H9 (cell line): ENCODE data around the gene IQCF6. TPM values are rescaled to one million over a fixed set of nuclear protein-coding genes. Genes with fewer than 3 reads are reported as not detected.

Experiments
- DNase-seq: peaks from one replicate; pipeline ENCODE4 v3.0.0-alpha.2; 2017
- H2AFZ ChIP-seq: one replicate; pipeline ENCODE4 v1.6.1; 2013; ENCODE audit warnings: mild to moderate bottlenecking, low read length, control low read depth, moderate library complexity
- H2AK5ac ChIP-seq: 2 replicates; pipeline ENCODE4 v1.6.1; 2013; ENCODE audit warnings: low read length, control low read depth, mixed read lengths; ENCODE audit not compliant: insufficient read length
- H2BK120ac ChIP-seq: one replicate; pipeline ENCODE4 v1.6.1; 2013; ENCODE audit warnings: low read depth, mild to moderate bottlenecking, low read length, control low read depth, inconsistent platforms; ENCODE audit not compliant: poor library complexity, severe bottlenecking
- H2BK12ac ChIP-seq: 2 replicates; pipeline ENCODE4 v1.6.1; 2013; ENCODE audit warnings: low read length, control low read depth, mixed read lengths, low read depth; ENCODE audit not compliant: insufficient read length
- H2BK15ac ChIP-seq: 2 replicates; pipeline ENCODE4 v1.6.1; 2013; ENCODE audit warnings: low read depth, low read length, control low read depth
- H2BK20ac ChIP-seq: one replicate; pipeline ENCODE4 v1.6.1; 2013; ENCODE audit warnings: low read depth, mild to moderate bottlenecking, low read length, control low read depth, inconsistent platforms; ENCODE audit not compliant: poor library complexity, severe bottlenecking
- H2BK5ac ChIP-seq: 2 replicates; pipeline ENCODE4 v1.6.1; 2013; ENCODE audit warnings: low read length, control low read depth, mixed read lengths; ENCODE audit not compliant: insufficient read length
- H3K14ac ChIP-seq: 2 replicates; pipeline ENCODE4 v1.6.1; 2013; ENCODE audit warnings: low read length, control low read depth; ENCODE audit not compliant: insufficient read depth
- H3K18ac ChIP-seq: 2 replicates; pipeline ENCODE4 v1.6.1; 2013; ENCODE audit warnings: low read depth, mild to moderate bottlenecking, mixed read lengths, low read length, control low read depth; ENCODE audit not compliant: insufficient read length
- H3K23ac ChIP-seq: 2 replicates; pipeline ENCODE4 v1.6.1; 2013; ENCODE audit warnings: low read length, control low read depth, mixed read lengths, low read depth; ENCODE audit not compliant: insufficient read length
- H3K23me2 ChIP-seq: 2 replicates; pipeline ENCODE4 v1.6.1; 2013; ENCODE audit warnings: low read depth, mild to moderate bottlenecking, mixed read lengths, low read length, control low read depth; ENCODE audit not compliant: insufficient read length, poor library complexity, severe bottlenecking
- H3K27ac ChIP-seq: 2 replicates; pipeline ENCODE4 v1.5.1; 2013; ENCODE audit warnings: low read length, control low read depth, mixed read lengths, low read depth; ENCODE audit not compliant: insufficient read length
- H3K27me3 ChIP-seq: 2 replicates; pipeline ENCODE4 v1.6.1; 2013; ENCODE audit warnings: low read length, control low read depth, inconsistent platforms; ENCODE audit not compliant: insufficient read depth
- H3K4ac ChIP-seq: 2 replicates; pipeline ENCODE4 v1.6.1; 2013; ENCODE audit warnings: low read depth, mild to moderate bottlenecking, control low read depth, inconsistent platforms, low read length, moderate library complexity
- H3K4me1 ChIP-seq: 2 replicates; pipeline ENCODE4 v1.6.1; 2013; ENCODE audit warnings: low read length, control low read depth, inconsistent platforms; ENCODE audit not compliant: insufficient read depth
- H3K4me2 ChIP-seq: 2 replicates; pipeline ENCODE4 v1.6.1; 2013; ENCODE audit warnings: low read length, control low read depth, mixed read lengths; ENCODE audit not compliant: insufficient read length, insufficient read depth
- H3K56ac ChIP-seq: 2 replicates; pipeline ENCODE4 v1.6.1; 2013; ENCODE audit warnings: low read depth, mild to moderate bottlenecking, mixed read lengths, low read length, control low read depth; ENCODE audit not compliant: insufficient read length
- H3K79me1 ChIP-seq: 2 replicates; pipeline ENCODE4 v1.6.1; 2013; ENCODE audit warnings: low read depth, mild to moderate bottlenecking, moderate library complexity, low read length, control low read depth, inconsistent platforms; ENCODE audit not compliant: insufficient read depth, poor library complexity, severe bottlenecking
- H3K79me2 ChIP-seq: 2 replicates; pipeline ENCODE4 v1.6.1; 2013; ENCODE audit warnings: low read length, control low read depth, inconsistent platforms; ENCODE audit not compliant: insufficient read depth
- H3K9ac ChIP-seq: 2 replicates; pipeline ENCODE4 v1.6.1; 2013; ENCODE audit warnings: low read length, control low read depth, mixed read lengths; ENCODE audit not compliant: insufficient read length; ENCODE audit errors: extremely low read depth
- H3K9me3 ChIP-seq: one replicate; pipeline ENCODE4 v1.6.1; 2013; ENCODE audit warnings: low read depth, low read length, inconsistent platforms; ENCODE audit not compliant: control insufficient read depth
- H3T11ph ChIP-seq: one replicate; pipeline ENCODE4 v1.6.1; 2013; ENCODE audit warnings: mild to moderate bottlenecking, low read length, control low read depth, inconsistent platforms
- H4K20me1 ChIP-seq: one replicate; pipeline ENCODE4 v1.6.1; 2013; ENCODE audit not compliant: control insufficient read depth, insufficient read length, insufficient read depth
- H4K5ac ChIP-seq: 2 replicates; pipeline ENCODE4 v1.6.1; 2013; ENCODE audit warnings: low read depth, mild to moderate bottlenecking, mixed read lengths, low read length, control low read depth; ENCODE audit not compliant: insufficient read length
- H4K8ac ChIP-seq: replicated peaks from 2 replicates; pipeline ENCODE4 v1.6.1; 2013; ENCODE audit warnings: low read length, control low read depth, mixed read lengths, low read depth; ENCODE audit not compliant: insufficient read length
- H4K91ac ChIP-seq: 2 replicates; pipeline ENCODE4 v1.6.1; 2013; ENCODE audit warnings: low read depth, mild to moderate bottlenecking, moderate library complexity, mixed read lengths, low read length, control low read depth; ENCODE audit not compliant: insufficient read length
- H3K27ac Mint-ChIP-seq, 3 experiments: 2 replicates in 2 of 3; 3 replicates in 1 of 3; pipeline ENCODE4 v1.8.0; 2020 to 2021; ENCODE audit warnings: mixed read lengths in 3 of 3, mild to moderate bottlenecking in 1 of 3, moderate library complexity in 1 of 3
- H3K27me3 Mint-ChIP-seq: 2 replicates; pipeline ENCODE4 v1.8.0; 2021; ENCODE audit warnings: low read depth, mild to moderate bottlenecking, moderate library complexity, mixed read lengths
- H3K36me3 Mint-ChIP-seq, 3 experiments: 2 replicates in 2 of 3; 3 replicates in 1 of 3; pipeline ENCODE4 v1.8.0; 2020 to 2021; ENCODE audit warnings: low read depth in 3 of 3, mixed read lengths in 3 of 3; ENCODE audit not compliant: insufficient read depth in 1 of 3
- H3K4me1 Mint-ChIP-seq, 2 experiments: 2 replicates each; pipeline ENCODE4 v1.8.0; 2020; ENCODE audit warnings: mixed read lengths in 2 of 2
- H3K4me3 Mint-ChIP-seq, 2 experiments: 2 replicates in 1 of 2; 3 replicates in 1 of 2; pipeline ENCODE4 v1.8.0; 2020 to 2021; ENCODE audit warnings: mild to moderate bottlenecking in 2 of 2, mixed read lengths in 2 of 2, moderate library complexity in 1 of 2
- H3K9me3 Mint-ChIP-seq, 2 experiments: 2 replicates in 1 of 2; 3 replicates in 1 of 2; pipeline ENCODE4 v1.8.0; 2020; ENCODE audit warnings: mild to moderate bottlenecking in 2 of 2, mixed read lengths in 2 of 2, moderate library complexity in 1 of 2
- CTCF ChIP-seq: fragments of 200-600 bp; sonication (generic); conservative IDR thresholded peaks from 3 replicates; pipeline ENCODE4 v1.8.0; 2021; ENCODE audit warnings: antibody characterized with exemption, mild to moderate bottlenecking
- WGBS: extraction: QIAGEN DNeasy Blood & Tissue Kit; methylation state at CpG from one replicate; pipeline ENCODE4 v1.1.7; 2013; ENCODE audit warnings: missing lambda C conversion rate, low lambda C conversion rate, mixed read lengths; ENCODE audit not compliant: insufficient read length; ENCODE audit errors: extremely low coverage; 5-methylcytosine and 5-hydroxymethylcytosine counted together
- total RNA-seq: library from RNA; stranded (reverse); gene quantifications from 2 replicates; pipeline ENCODE4 v1.2.1, GENCODE V29; 2021

IQCF6 gene
- total RNA-seq, 1 experiment from 2014 or later, result not detected

DNA sequence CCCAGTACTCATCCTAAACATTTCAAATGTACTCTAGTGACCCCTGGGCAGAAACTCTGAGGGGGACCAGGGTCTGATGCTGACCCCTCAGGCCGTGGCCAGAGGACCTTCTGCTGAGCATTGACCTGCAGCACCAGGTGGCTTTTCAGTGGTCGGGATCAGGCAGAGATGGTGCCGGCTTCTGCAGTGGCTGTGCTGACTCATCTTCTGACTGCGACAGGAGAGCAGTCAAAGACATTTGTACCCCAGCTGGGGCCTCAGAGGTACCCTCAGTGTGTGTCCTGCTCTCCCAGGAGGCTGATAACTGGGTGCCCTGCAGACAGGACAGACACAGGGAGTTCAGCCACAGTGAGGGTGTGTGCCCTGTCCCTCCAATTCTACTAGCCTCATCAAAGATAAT is 36.6 kb upstream of the IQCF6 start:
- Histone ChIP-seq H3K27ac (no peak overlapping the region), H4K91ac (no peak overlapping the region), H2BK15ac (no peak overlapping the region), H2BK12ac (no peak overlapping the region), H3K56ac (no peak overlapping the region), H3K9ac (no peak overlapping the region), H2AK5ac (no peak overlapping the region), H2BK5ac (no peak overlapping the region), H3K4me1 (no peaks in the 10 kb centered on the region), H3K23ac (no peak overlapping the region), H3K79me2 (no peaks in the 10 kb centered on the region), H2AFZ (no peak overlapping the region), H3K18ac (no peak overlapping the region), H3T11ph (no peak overlapping the region), H3K9me3 (no peaks in the 10 kb centered on the region), H2BK20ac (no peak overlapping the region), H3K27me3 (no peaks in the 10 kb centered on the region), H3K23me2 (no peaks in the 10 kb centered on the region), H3K4ac (no peak overlapping the region), H3K4me2 (no peak overlapping the region), H4K20me1 (no peaks in the 10 kb centered on the region), H3K79me1 (no peaks in the 10 kb centered on the region), H2BK120ac (no peak overlapping the region), H3K14ac (no peak overlapping the region), H4K8ac (no peak overlapping the region), H4K5ac (no peak overlapping the region)
- Mint-ChIP-seq H3K4me1 (peaks cover 9 to 12% of the 10 kb centered on the region in 2 experiments), H3K36me3 (no peaks in the 10 kb centered on the region), H3K27ac (no peak overlapping the region; a peak in 1 of 7 replicates), H3K9me3 (peaks cover 0 to 3% of the 10 kb centered on the region in 2 experiments; a peak in 1 of 5 replicates), H3K4me3 (no peak overlapping the region), H3K27me3 (peaks cover 13% of the 10 kb centered on the region)
- TF ChIP-seq CTCF, result no peak
- no CpG with 5 or more reads among the region's 4 CpGs for WGBS
- DNase-seq, result no peak
